ENCODE results near the gene APCDD1L. TPM values are rescaled to one million over a fixed set of nuclear protein-coding genes. Genes with fewer than 3 reads are reported as not detected.

Gene APCDD1L
- total RNA-seq, 1 experiment from 2014 or later, result 2.4 TPM

DNA sequence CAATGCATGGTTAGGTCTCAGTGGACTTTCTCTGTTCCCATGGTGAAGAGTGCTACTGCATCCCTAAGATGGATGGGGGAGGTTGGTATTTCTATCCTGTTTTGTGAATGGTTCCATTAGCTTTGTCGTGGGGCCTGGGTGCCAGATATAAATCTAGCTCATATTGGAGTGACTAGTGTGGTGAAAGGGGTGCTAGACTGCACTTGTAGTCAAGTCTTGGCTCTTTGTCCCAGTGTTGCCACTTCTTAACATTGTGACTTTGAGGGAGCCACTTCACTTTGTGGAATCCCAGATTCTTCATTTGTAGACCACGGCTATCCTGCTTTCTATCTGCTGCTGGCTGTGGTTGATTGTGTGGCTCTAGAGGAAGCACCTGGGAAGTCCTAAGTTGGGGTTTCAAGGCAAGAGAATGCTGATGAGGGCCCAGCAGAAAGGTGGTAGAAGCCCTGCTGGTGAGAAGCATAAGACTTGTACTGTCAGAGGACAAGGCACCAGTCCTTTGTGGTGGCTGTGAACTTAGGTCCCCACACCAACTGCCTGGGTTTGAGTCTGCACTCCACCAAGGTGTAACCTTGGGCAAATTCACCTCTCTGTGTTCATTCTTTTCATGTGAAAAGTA, 82.1 kb downstream of the APCDD1L start:
- Mint-ChIP-seq H3K4me3 (no peak overlapping the region), H3K4me1 (peaks cover 45% of the 10 kb centered on the region), H3K36me3 (peaks cover 23% of the 10 kb centered on the region), H3K27me3 (ENCODE audit: low read depth) (no peaks in the 10 kb centered on the region), H3K9me3 (no peaks in the 10 kb centered on the region), H3K27ac (peak overlapping the region; percentile 43; the same call in 1 of the 2 replicates)
- CTCF ChIA-PET, result no interaction called here
- no peak for DNase-seq (ENCODE audit: low spot score)
- ATAC-seq, result no peak
- TF ChIP-seq ELF4 (CRISPR knock-in tag; IDR thresholded peaks at IDR 0.05; ENCODE audit: low read depth) (no peak), ZBTB21 (CRISPR knock-in tag; IDR thresholded peaks at IDR 0.05; ENCODE audit: borderline replicate concordance) (no peak), KAT7 (CRISPR knock-in tag; IDR thresholded peaks at IDR 0.05; ENCODE audit: borderline replicate concordance) (no peak), GTF2I (CRISPR knock-in tag; conservative IDR thresholded peaks at IDR 0.05) (no peak), TCF7 (CRISPR knock-in tag; IDR thresholded peaks at IDR 0.05; ENCODE audit: low read depth) (no peak)
- TF ChIP-seq, protein P1, sequence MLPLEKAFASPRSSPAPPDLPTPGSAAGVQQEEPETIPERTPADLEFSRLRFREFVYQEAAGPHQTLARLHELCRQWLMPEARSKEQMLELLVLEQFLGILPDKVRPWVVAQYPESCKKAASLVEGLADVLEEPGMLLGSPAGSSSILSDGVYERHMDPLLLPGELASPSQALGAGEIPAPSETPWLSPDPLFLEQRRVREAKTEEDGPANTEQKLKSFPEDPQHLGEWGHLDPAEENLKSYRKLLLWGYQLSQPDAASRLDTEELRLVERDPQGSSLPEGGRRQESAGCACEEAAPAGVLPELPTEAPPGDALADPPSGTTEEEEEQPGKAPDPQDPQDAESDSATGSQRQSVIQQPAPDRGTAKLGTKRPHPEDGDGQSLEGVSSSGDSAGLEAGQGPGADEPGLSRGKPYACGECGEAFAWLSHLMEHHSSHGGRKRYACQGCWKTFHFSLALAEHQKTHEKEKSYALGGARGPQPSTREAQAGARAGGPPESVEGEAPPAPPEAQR (CRISPR knock-in tag; IDR thresholded peaks at IDR 0.05), result no peak
- POLR2A ChIA-PET, result interaction anchor here (0.7 kb wide), 1 partner anchor 44 kb away, joined by 3 read pairs; the partner anchor contains the start of gene VAPB

DNA sequence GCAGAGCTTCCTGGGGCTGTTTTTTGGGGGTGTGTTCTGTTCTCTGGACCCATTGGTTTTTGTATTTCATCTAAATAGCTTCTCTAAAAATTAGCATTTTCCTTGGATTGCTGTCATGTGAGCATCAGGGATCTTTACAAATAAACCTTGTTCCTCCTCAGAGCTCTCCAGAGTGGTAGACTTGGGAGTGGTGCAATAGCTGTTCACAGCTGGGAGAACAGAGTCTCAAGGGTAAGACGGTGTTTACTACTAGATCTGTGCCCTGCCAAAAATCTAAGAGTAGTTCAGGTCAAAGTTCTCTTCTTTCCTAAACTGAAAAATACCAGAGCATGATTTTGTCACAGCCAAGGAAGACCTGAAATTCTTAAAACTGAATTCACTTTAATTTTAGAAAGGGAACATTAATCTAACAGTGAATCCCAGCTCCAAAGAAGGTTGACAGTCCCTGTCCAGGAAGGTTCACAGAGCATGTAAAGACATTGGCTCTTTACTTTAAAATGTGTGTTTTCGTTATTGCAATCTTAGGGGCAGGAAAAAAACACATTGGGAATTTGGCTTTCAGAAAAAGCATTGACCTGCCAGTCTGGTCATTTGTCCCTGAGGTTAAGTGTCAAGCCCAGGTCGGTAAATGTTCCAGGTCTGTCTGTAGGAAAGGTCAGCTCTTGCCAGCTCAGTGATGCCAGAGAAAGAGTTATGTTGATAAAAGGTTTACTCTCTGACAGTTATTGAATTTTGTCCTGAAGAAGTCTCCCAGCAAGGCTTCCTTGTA, 82.8 kb downstream of the APCDD1L start:
- TF ChIP-seq NFATC4 (CRISPR knock-in tag; IDR thresholded peaks at IDR 0.05) (no peak), MXD4 (CRISPR knock-in tag; IDR thresholded peaks at IDR 0.05; ENCODE audit: borderline replicate concordance) (no peak), ZBTB21 (CRISPR knock-in tag; IDR thresholded peaks at IDR 0.05; ENCODE audit: borderline replicate concordance) (no peak)
- TF ChIP-seq, protein P2, sequence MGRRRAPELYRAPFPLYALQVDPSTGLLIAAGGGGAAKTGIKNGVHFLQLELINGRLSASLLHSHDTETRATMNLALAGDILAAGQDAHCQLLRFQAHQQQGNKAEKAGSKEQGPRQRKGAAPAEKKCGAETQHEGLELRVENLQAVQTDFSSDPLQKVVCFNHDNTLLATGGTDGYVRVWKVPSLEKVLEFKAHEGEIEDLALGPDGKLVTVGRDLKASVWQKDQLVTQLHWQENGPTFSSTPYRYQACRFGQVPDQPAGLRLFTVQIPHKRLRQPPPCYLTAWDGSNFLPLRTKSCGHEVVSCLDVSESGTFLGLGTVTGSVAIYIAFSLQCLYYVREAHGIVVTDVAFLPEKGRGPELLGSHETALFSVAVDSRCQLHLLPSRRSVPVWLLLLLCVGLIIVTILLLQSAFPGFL (CRISPR knock-in tag; IDR thresholded peaks at IDR 0.05; ENCODE audit: borderline replicate concordance), result no peak
- no peak overlapping the region for H3K27ac Mint-ChIP-seq
- peaks cover 18% of the 10 kb centered on the region for H3K36me3 Mint-ChIP-seq
- H3K4me3 Mint-ChIP-seq, result no peak overlapping the region
- no peaks in the 10 kb centered on the region for H3K27me3 Mint-ChIP-seq (ENCODE audit: low read depth)
- DNase-seq (ENCODE audit: low spot score) (no peak), ATAC-seq (no peak)
- H3K9me3 Mint-ChIP-seq, result no peaks in the 10 kb centered on the region
- ChIA-PET CTCF (no interaction called here), POLR2A (interaction anchor here (0.6 to 0.7 kb wide), 2 partner anchors 27 to 43 kb away, joined by 3 to 7 read pairs; partner anchors contain the start of gene VAPB)
- H3K4me1 Mint-ChIP-seq, result peaks cover 40% of the 10 kb centered on the region

DNA sequence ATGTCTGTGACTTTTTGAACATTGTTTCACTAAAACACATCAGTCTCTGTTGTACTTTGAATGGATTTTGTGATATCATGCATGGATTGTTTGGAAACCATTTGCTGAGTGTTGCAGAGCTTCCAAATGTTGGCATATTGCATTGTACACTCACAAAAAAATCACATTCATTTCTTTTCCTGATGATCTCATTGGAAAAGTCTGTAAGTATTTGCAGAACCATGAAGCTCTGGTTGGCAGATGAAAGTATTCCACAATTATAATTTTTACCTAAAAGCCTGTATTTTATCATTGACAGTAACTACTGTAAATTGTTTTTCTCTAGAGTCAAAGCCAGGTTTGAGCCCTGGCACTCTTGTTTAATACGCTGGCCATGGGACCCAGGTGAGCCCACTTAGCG, 84.1 kb downstream of the APCDD1L start:
- ChIA-PET POLR2A (no interaction called here), CTCF (no interaction called here)
- no peak overlapping the region for H3K27ac Mint-ChIP-seq

More for the DNA sequence above, 84.1 kb downstream of the APCDD1L start:
- peaks cover 38% of the 10 kb centered on the region for H3K4me1 Mint-ChIP-seq
- no peak for TF ChIP-seq CREM (CRISPR knock-in tag; IDR thresholded peaks at IDR 0.05)
- no peak for TF ChIP-seq EMX1 (CRISPR knock-in tag; IDR thresholded peaks at IDR 0.05)
- no peak for TF ChIP-seq JUN (CRISPR knock-in tag; IDR thresholded peaks at IDR 0.05)
- TF ChIP-seq, protein P3, sequence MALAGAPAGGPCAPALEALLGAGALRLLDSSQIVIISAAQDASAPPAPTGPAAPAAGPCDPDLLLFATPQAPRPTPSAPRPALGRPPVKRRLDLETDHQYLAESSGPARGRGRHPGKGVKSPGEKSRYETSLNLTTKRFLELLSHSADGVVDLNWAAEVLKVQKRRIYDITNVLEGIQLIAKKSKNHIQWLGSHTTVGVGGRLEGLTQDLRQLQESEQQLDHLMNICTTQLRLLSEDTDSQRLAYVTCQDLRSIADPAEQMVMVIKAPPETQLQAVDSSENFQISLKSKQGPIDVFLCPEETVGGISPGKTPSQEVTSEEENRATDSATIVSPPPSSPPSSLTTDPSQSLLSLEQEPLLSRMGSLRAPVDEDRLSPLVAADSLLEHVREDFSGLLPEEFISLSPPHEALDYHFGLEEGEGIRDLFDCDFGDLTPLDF (CRISPR knock-in tag; IDR thresholded peaks at IDR 0.05), result no peak
- TF ChIP-seq, protein P4, sequence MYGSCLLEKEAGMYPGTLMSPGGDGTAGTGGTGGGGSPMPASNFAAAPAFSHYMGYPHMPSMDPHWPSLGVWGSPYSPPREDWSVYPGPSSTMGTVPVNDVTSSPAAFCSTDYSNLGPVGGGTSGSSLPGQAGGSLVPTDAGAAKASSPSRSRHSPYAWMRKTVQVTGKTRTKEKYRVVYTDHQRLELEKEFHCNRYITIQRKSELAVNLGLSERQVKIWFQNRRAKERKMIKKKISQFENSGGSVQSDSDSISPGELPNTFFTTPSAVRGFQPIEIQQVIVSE (CRISPR knock-in tag; IDR thresholded peaks at IDR 0.05; ENCODE audit: borderline replicate concordance), result no peak
- TF ChIP-seq SOX15 (CRISPR knock-in tag; IDR thresholded peaks at IDR 0.05), result no peak
- TF ChIP-seq, protein P5, sequence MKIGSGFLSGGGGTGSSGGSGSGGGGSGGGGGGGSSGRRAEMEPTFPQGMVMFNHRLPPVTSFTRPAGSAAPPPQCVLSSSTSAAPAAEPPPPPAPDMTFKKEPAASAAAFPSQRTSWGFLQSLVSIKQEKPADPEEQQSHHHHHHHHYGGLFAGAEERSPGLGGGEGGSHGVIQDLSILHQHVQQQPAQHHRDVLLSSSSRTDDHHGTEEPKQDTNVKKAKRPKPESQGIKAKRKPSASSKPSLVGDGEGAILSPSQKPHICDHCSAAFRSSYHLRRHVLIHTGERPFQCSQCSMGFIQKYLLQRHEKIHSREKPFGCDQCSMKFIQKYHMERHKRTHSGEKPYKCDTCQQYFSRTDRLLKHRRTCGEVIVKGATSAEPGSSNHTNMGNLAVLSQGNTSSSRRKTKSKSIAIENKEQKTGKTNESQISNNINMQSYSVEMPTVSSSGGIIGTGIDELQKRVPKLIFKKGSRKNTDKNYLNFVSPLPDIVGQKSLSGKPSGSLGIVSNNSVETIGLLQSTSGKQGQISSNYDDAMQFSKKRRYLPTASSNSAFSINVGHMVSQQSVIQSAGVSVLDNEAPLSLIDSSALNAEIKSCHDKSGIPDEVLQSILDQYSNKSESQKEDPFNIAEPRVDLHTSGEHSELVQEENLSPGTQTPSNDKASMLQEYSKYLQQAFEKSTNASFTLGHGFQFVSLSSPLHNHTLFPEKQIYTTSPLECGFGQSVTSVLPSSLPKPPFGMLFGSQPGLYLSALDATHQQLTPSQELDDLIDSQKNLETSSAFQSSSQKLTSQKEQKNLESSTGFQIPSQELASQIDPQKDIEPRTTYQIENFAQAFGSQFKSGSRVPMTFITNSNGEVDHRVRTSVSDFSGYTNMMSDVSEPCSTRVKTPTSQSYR (CRISPR knock-in tag; IDR thresholded peaks at IDR 0.05), result no peak
- TF ChIP-seq ELF4 (CRISPR knock-in tag; IDR thresholded peaks at IDR 0.05; ENCODE audit: low read depth), result no peak
- DNase-seq (ENCODE audit: low spot score), result no peak
- no peak for ATAC-seq
- no peaks in the 10 kb centered on the region for H3K9me3 Mint-ChIP-seq
- peaks cover 15% of the 10 kb centered on the region for H3K36me3 Mint-ChIP-seq
- no peaks in the 10 kb centered on the region for H3K27me3 Mint-ChIP-seq (ENCODE audit: low read depth)
- H3K4me3 Mint-ChIP-seq, result no peak overlapping the region
